PC-3 (cell line): Measurements from ENCODE around the gene ARHGEF37. TPM values are rescaled to one million over a fixed set of nuclear protein-coding genes. Genes with fewer than 3 reads are reported as not detected.

Source experiments
- ATAC-seq: fragments of 200-7000 bp; cut with Tn5 transposase; 2 replicates; pipeline ENCODE4 v1.9.1; 2020; ENCODE audit warnings: mild to moderate bottlenecking, moderate library complexity
- BruUV-seq: library from RNA; stranded (reverse); fragments of 400-500 nt; replicated peaks from 2 replicates; lab custom pipeline; 2021; lab: Mats Ljungman, UMichigan
- CTCF ChIA-PET: fragments of 300-600 bp; sonication (Branson Sonifier 250); formaldehyde crosslinking; loops from one replicate; lab custom pipeline; 2022; ENCODE audit warnings: antibody characterized with exemption; lab: Charles Lee
- POLR2A ChIA-PET: fragments of 300-600 bp; sonication (Branson Sonifier 250); formaldehyde crosslinking; loops from one replicate; lab custom pipeline; 2022; ENCODE audit warnings: antibody characterized with exemption; ENCODE audit not compliant: unreplicated experiment; lab: Charles Lee
- DNase-seq: peaks from one replicate; pipeline ENCODE4 v3.0.0-alpha.2; 2015
- H2AFZ ChIP-seq: fragments of 300-600 bp; sonication (generic); 2 replicates; pipeline ENCODE4 v1.6.0; 2016; ENCODE audit warnings: antibody characterized with exemption, low read length
- H3F3A ChIP-seq: fragments of 300-600 bp; sonication (generic); one replicate; pipeline ENCODE4 v1.6.0; 2017; ENCODE audit warnings: antibody characterized with exemption, low read length, control low read depth, mild to moderate bottlenecking; ENCODE audit not compliant: unreplicated experiment
- H3K27ac ChIP-seq: fragments of 300-600 bp; sonication (generic); 2 replicates; pipeline ENCODE4 v1.5.1; 2016; ENCODE audit warnings: mild to moderate bottlenecking, low read length
- H3K27me3 ChIP-seq: fragments of 300-600 bp; sonication (generic); 2 replicates; pipeline ENCODE4 v1.6.1; 2016; ENCODE audit warnings: low read length, mixed read lengths
- H3K36me3 ChIP-seq: fragments of 300-600 bp; sonication (generic); 2 replicates; pipeline ENCODE4 v1.6.1; 2016; ENCODE audit warnings: low read depth, mixed run types, low read length, mixed read lengths
- H3K4me1 ChIP-seq: fragments of 300-600 bp; sonication (generic); 2 replicates; pipeline ENCODE4 v1.5.1; 2016; ENCODE audit warnings: low read length; ENCODE audit not compliant: insufficient read depth
- H3K4me2 ChIP-seq: fragments of 300-600 bp; sonication (generic); 2 replicates; pipeline ENCODE4 v1.6.0; 2016; ENCODE audit warnings: low read length
- H3K4me3 ChIP-seq: fragments of 300-600 bp; sonication (generic); 2 replicates; pipeline ENCODE4 v1.5.1; 2016; ENCODE audit warnings: mild to moderate bottlenecking, low read length, mixed read lengths
- H3K79me2 ChIP-seq: fragments of 300-600 bp; sonication (generic); 2 replicates; pipeline ENCODE4 v1.6.1; 2017; ENCODE audit warnings: low read length, mixed read lengths
- H3K9ac ChIP-seq: fragments of 300-600 bp; sonication (generic); 2 replicates; pipeline ENCODE4 v1.6.0; 2016; ENCODE audit warnings: mild to moderate bottlenecking, low read length
- H3K9me2 ChIP-seq: fragments of 300-600 bp; sonication (generic); replicated peaks from 2 replicates; pipeline ENCODE4 v1.6.1; 2016; ENCODE audit warnings: mixed run types, low read length, mixed read lengths
- H3K9me3 ChIP-seq: fragments of 300-600 bp; sonication (generic); 2 replicates; pipeline ENCODE4 v1.6.1; 2016; ENCODE audit warnings: low read length, mixed read lengths
- H4K20me1 ChIP-seq: fragments of 300-600 bp; sonication (generic); 2 replicates; pipeline ENCODE4 v1.6.1; 2016; ENCODE audit warnings: low read length, mixed read lengths
- EZH2 ChIP-seq: fragments of 300-600 bp; sonication (generic); IDR thresholded peaks from one replicate; pipeline ENCODE4 v1.6.1; 2017; ENCODE audit warnings: antibody characterized with exemption, mild to moderate bottlenecking, low read length; ENCODE audit not compliant: unreplicated experiment
- EZH2phosphoT487 ChIP-seq: fragments of 300-600 bp; sonication (generic); IDR thresholded peaks from 2 replicates; pipeline ENCODE4 v1.6.1; 2018; ENCODE audit warnings: mild to moderate bottlenecking, antibody characterized with exemption, low read length, borderline replicate concordance
- intact Hi-C: fragments of 100-400 bp; cut with micrococcal nuclease; formaldehyde crosslinking; loops from 2 replicates; pipeline ENCODE4 v1.9.0; 2023
- total RNA-seq: library from RNA; depleted of rRNA; stranded (reverse); fragments of >200 nt; gene quantifications from 2 replicates; pipeline ENCODE4 v1.2.3, GENCODE V29; 2014
- TF ChIP-seq, protein P1 (sequence below): fragments of 300-600 bp; sonication (generic); conservative IDR thresholded peaks from 2 replicates; pipeline ENCODE4 v1.5.1; 2017; ENCODE audit warnings: antibody characterized with exemption, low read depth, mild to moderate bottlenecking, low read length

ARHGEF37 gene
- total RNA-seq, 1 experiment from 2014 or later = 6.5 TPM

DNA sequence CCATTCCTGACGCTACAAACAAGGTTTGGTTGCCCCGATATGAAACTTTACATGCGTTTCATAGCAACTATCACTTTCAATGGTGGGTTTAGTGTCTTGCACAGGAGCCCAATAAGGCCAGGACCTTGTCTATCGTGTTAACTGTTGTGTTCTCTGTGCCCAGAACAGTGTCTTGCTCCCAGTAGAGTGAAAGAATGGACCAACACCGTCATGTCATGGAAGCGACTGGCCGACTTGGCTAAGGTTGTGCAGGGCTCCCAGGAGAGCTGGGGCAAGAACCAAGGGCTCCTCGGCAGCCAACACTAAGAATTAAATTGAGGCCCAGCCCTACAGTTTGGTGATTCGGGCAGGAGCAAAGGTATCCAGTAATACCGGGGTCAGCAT lies 498 bp upstream of the ARHGEF37 start:
- Histone ChIP-seq H3K4me3 (peak overlapping the region; percentile 69), H3K36me3 (no peaks in the 10 kb centered on the region), H3K27me3 (no peaks in the 10 kb centered on the region), H4K20me1 (no peaks in the 10 kb centered on the region), H3K27ac (peak overlapping the region; percentile 21), H3K4me2 (peak overlapping the region; percentile 90), H3K9me3 (no peaks in the 10 kb centered on the region), H3F3A (no peaks in the 10 kb centered on the region), H2AFZ (peak overlapping the region; percentile 93), H3K9me2 (no peaks in the 10 kb centered on the region), H3K4me1 (peaks cover 20% of the 10 kb centered on the region), H3K9ac (peak overlapping the region; percentile 67), H3K79me2 (no peaks in the 10 kb centered on the region)
- no peak for TF ChIP-seq EZH2
- TF ChIP-seq EZH2phosphoT487 = no peak
- TF ChIP-seq, protein P1, sequence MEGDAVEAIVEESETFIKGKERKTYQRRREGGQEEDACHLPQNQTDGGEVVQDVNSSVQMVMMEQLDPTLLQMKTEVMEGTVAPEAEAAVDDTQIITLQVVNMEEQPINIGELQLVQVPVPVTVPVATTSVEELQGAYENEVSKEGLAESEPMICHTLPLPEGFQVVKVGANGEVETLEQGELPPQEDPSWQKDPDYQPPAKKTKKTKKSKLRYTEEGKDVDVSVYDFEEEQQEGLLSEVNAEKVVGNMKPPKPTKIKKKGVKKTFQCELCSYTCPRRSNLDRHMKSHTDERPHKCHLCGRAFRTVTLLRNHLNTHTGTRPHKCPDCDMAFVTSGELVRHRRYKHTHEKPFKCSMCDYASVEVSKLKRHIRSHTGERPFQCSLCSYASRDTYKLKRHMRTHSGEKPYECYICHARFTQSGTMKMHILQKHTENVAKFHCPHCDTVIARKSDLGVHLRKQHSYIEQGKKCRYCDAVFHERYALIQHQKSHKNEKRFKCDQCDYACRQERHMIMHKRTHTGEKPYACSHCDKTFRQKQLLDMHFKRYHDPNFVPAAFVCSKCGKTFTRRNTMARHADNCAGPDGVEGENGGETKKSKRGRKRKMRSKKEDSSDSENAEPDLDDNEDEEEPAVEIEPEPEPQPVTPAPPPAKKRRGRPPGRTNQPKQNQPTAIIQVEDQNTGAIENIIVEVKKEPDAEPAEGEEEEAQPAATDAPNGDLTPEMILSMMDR = no peak
- ATAC-seq (peak; percentile 27), DNase-seq (no peak)
- CTCF ChIA-PET = no interaction called here
- intact Hi-C loops = loop anchor here (1.0 kb wide), 1 partner anchor 38 kb away; no protein-coding TSS in a partner anchor
- POLR2A ChIA-PET = no interaction called here
- BruUV-seq = TSS peak; percentile 93

DNA sequence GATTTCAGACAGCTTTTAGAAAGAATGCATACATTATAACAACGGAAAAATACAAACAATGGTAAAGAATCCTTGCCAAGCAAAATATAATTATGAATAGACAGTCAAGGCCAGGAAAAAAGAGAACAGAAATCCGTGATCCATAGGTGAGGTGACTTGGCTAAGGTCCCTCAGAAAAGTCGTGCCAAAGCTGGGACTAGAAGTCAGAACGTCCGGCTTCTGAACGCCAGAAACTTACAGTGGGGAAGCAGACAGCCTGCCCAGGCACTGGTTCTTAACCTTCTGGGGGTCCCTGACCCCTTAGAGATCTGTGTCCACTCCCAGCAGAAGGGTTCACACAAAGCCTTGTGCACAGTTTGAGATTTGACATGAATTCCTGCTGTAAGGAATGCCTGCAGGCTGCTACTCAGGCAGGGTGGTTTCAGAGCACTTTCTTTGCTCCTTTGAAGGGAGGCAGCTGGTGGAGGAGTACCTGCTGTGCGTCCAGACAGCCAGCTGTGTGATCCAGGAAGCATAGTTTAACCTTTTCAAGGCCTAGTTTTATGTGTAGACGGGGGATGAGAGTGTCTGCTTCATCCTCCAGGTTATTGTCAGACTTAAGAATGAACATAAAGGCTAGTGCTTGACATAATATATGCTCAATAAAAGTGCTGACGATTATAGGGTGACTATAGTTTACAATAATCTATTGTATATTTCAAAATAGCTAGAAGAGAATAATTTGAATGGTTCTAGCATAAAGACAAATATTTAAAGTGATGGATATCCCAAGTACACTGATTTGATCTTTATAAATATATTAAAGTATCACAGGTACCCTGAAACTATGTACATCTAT lies 852 bp downstream of the ARHGEF37 start:
- TF ChIP-seq EZH2 (no peak), EZH2phosphoT487 (no peak)
- TF ChIP-seq, protein P1 = no peak
- H4K20me1 ChIP-seq = no peaks in the 10 kb centered on the region
- peak overlapping the region; percentile 90 for H3K4me2 ChIP-seq
- H3K36me3 ChIP-seq = no peaks in the 10 kb centered on the region
- H2AFZ ChIP-seq = peak overlapping the region; percentile 93
- peak overlapping the region; percentile 67 for H3K9ac ChIP-seq
- H3K79me2 ChIP-seq = no peaks in the 10 kb centered on the region
- H3K9me2 ChIP-seq = no peaks in the 10 kb centered on the region
- H3K27ac ChIP-seq = peak overlapping the region; percentile 21
- H3K9me3 ChIP-seq = no peaks in the 10 kb centered on the region
- TSS peak; percentile 79 for BruUV-seq
- H3K27me3 ChIP-seq = no peaks in the 10 kb centered on the region
- ATAC-seq (peak; percentile 31), DNase-seq (peak; percentile 43)
- no peaks in the 10 kb centered on the region for H3F3A ChIP-seq
- intact Hi-C loops = loop anchor here (1.0 kb wide), 1 partner anchor 36 kb away; no protein-coding TSS in a partner anchor
- POLR2A ChIA-PET = no interaction called here
- H3K4me3 ChIP-seq = peak overlapping the region; percentile 69
- CTCF ChIA-PET = interaction anchor here (0.7 to 1.2 kb wide), 2 partner anchors 36 to 37 kb away, joined by 4 to 6 read pairs; no protein-coding TSS in a partner anchor
- peaks cover 20% of the 10 kb centered on the region for H3K4me1 ChIP-seq

DNA sequence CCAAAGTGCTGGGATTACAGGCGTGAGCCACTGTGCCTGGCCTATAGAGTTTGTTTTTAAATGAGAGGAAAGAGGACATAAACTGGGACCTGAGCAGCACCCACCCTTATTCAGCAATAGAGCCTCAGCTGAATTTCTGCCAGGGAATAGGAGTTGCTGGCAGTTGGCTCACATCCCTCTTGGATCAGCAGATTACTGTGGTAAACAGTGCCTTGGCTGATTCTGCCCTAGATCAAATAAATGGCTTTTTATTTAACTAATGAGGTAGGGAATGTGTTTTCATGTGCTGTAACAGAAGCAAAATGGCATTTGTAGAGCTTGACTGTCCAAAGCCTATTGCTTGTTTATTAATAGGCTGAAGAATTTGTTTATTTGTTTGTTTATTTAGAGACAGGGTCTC lies 2.1 kb downstream of the ARHGEF37 start:
- DNase-seq (peak; percentile 29), ATAC-seq (peak; percentile 6)
- ChIA-PET POLR2A (no interaction called here), CTCF (interaction anchor here (1.2 kb wide), 1 partner anchor 35 kb away, joined by 6 read pairs; no protein-coding TSS in a partner anchor)
- Histone ChIP-seq H3K4me3 (no peak overlapping the region), H4K20me1 (no peaks in the 10 kb centered on the region), H3K27me3 (no peaks in the 10 kb centered on the region), H3K36me3 (no peaks in the 10 kb centered on the region), H3K4me1 (peaks cover 20% of the 10 kb centered on the region), H3K4me2 (no peak overlapping the region), H2AFZ (no peak overlapping the region), H3K9me2 (no peaks in the 10 kb centered on the region), H3K9ac (no peak overlapping the region), H3K27ac (no peak overlapping the region), H3K9me3 (no peaks in the 10 kb centered on the region), H3K79me2 (no peaks in the 10 kb centered on the region), H3F3A (no peaks in the 10 kb centered on the region)
- intact Hi-C loops = no loop called here
- TF ChIP-seq EZH2 = no peak
- TF ChIP-seq, protein P1 = no peak
- TF ChIP-seq EZH2phosphoT487 = no peak
- BruUV-seq = no TSS peak
